NCI-H446 (cell line): ENCODE results near the gene FOXP1.

Experiments
- DNase-seq, 2 experiments: peaks; one replicate each; lab custom pipeline; 2025; lab: John Stamatoyannopoulos, UW

Gene FOXP1

GRCh38 chr3:71428841-71429596, 154.5 kb downstream of the FOXP1 start:
- no peak for DNase-seq

- DNase-seq, result no peak
Observed at GRCh38 chr3:71425491-71426071, 157.9 kb downstream of the FOXP1 start.

DNA sequence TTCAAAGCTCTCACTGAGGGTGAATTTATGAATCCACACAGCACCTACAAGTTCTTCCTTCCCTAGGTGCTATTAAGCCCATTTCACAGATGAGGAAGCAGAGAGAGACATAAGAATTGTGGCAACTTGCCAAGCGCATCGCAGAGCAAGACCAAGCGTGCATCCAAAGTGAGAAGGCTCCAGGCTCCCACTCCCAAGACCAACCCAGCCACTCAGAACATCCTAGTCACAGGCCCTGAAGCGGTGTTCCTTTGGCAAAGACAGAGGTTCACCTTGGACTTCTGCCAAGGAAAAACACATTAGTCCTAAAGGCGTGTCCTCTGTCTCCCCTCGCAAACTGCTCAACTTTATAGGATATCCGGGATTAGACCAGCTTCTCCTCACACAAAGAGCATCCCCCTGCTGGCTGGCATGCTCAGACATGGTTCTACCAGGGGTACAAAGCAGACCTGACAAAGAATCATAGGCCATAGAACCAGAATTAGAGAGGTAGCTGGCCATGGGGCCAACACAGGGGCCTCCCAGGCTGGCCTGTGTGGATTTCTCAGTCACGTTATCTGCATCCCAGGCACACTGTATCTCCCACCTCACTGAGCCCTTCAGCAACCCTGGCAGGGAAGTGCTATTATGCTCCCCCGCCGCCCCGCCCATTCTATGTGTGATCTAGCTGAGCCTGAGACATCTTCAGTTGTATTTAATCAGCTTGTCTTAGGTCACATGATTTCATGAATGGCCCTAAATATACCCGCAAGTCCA, 160.2 kb downstream of the FOXP1 start:
- DNase-seq, result no peak

- DNase-seq, result no peak
Observed at GRCh38 chr3:71421820-71422566, 161.5 kb downstream of the FOXP1 start.

- no peak for DNase-seq
Observed at GRCh38 chr3:71421475-71421819, 162.1 kb downstream of the FOXP1 start.

- no peak for DNase-seq
Observed at GRCh38 chr3:71419369-71419768, 164.2 kb downstream of the FOXP1 start.

- no peak for DNase-seq
Observed at GRCh38 chr3:71417791-71418190, 165.7 kb downstream of the FOXP1 start.

DNA sequence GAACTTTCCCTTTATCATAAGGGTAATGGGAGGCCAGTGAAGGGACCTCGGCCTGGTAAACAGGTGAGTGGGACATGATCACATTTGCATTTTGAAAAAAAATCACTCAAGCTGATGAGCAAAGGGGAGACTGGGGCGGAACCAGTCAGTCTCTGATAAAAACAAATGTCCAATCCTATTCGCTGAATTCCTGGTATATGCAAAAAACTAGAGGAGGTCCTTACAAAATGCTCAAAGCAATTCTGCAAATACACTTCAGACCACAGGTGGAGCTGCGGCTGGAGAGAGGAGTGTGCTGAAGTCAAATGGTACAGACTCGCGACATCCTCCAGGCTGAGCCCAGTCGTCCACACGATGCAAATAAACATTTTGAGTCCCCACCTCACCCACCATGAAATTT, 166.7 kb downstream of the FOXP1 start:
- no peak for DNase-seq

DNA sequence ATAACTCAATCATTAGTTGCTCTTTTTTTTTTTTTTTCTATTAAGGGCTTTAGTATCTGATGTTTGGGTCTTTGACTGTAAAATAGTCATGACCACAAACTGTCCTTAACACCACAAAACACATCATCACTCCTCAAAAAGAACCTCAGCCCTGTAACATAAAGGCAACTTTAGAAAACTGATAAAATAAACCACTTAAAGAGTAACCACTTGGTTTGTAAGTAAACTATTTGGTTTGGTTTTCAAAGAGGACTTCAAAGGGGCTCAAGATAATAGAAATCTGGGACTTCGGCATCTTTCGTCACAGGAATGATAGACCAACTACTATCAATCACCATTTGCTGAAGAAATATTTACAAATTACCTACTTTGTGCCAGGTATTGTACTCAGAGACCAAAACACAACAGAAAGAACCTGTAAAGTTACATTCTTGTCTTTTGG, 167.8 kb downstream of the FOXP1 start:
- DNase-seq, result no peak

DNA sequence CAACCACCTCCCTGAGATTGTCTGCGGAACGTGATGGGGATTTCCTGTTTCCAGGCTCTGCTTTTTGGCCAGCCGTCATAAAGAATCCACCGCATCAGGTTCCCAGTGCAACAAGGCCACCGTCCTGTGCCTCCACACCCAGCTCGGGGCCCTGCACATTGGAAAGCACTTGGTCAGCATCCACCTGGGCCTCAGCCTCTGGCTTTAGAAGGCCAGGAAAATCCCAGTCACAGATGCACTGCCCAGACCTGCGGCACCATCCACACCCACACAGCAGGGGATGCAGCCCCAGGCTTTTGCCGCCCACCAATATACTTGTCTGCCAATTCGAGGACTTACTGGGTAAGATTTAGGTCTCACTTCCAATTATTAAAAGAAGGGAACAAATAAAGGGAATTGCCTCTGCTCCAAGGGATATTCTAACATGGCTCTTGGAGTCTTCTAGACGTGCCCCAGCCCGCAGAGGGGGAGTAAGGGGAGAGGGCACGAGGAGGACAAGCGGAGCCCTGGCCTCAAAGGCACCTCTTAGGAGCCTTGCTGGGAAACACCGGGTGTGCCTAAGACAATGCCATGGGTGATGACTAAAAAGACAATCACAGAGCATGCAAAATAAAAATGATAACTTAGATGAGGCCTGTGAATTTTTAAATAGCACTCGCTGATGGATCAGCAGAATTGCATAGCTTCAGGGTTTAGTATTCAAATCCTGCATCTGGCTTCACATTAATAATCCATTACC, 169.2 kb downstream of the FOXP1 start:
- no peak for DNase-seq

- no peak for DNase-seq
Observed at GRCh38 chr3:71413572-71413971, 170.0 kb downstream of the FOXP1 start.

GRCh38 chr3:71409352-71409751, 174.2 kb downstream of the FOXP1 start:
- no peak for DNase-seq

DNA sequence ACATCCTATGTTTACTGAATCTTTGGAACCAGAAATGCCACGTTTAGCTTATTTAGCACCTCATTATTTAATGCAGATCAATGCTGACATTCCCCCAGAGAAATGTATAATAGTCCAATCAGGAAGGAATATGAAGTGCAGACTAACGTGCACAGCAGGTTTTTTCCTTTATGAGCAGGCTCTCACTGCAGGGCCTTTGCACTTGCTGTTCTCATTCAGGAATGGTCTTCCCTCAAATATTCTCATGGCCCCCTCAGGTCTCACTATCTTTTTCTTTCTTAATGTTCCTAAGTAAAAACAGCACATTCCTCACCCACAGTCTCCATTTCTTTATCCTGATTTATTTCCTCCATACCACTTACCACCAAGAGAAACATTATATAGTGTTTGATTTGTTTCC, 174.6 kb downstream of the FOXP1 start:
- no peak for DNase-seq

GRCh38 chr3:71407823-71408222, 175.7 kb downstream of the FOXP1 start:
- no peak for DNase-seq

- no peak for DNase-seq
Observed at GRCh38 chr3:71406972-71407810, 176.3 kb downstream of the FOXP1 start.

DNA sequence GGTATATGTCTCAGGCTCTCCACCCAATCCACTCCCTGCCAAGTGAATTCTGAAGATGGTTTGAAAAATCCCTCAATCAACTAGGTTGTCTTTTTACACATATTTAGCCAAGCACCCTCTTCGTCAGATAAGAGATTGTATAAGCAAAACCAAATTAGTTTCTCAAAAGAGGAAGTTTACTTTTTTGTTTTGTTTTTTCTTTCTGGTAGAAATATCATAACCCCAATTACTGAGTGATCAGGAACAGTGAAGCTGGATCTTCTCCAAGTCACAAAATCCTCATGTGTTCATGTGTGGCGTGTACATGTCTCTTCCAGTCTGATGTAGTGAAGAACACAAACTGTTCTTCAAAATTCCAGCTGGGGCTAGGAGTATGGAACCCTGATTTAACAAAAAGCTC, 180.6 kb downstream of the FOXP1 start:
- DNase-seq, result no peak

DNA sequence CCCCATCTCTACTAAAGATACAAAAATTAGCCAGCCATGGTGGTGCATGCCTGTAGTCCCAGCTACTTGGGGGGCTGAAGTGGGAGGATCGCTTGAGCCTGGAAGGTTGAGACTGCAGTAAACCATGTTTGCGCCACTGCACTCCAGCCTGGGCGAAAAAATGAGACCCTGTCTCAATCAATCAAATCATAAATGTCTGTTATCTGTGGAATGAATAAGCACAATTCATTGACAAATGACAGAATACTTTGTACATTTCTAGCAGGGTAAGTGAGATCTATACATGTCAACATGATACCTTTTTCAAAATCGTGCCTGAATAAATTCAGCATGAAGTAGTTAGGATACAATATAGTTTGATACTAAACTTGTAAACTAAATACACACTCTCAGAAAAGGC, 181.2 kb downstream of the FOXP1 start:
- DNase-seq, result no peak

GRCh38 chr3:71401695-71402231, 181.8 kb downstream of the FOXP1 start:
- DNase-seq, result no peak

DNA sequence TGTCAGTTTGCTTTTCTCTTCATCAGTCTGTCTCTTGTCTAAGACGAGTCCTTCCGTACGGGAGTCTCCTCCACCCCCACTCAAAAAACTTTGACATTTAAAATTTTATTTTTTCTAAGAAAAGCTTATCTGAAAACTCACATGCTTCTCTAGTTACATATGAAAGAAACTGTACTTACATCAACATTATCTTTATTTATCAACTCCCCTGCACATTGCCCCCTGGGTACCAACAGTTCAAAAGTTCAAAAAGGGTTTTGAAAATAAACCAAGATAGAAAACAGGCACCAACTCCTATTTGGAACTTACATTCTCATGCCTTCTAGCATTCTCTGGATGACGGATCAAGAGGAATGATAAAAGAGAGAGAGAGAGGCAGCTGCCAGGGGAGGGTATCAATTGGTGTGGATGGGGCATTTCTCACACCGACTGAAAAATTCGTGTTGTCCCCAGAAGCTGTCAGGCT, 182.5 kb downstream of the FOXP1 start:
- DNase-seq, result no peak

- DNase-seq, result no peak
Observed at GRCh38 chr3:71399478-71399877, 184.1 kb downstream of the FOXP1 start.
